Measurements from ENCODE around the gene CIROP. TPM values are rescaled to one million over a fixed set of nuclear protein-coding genes. Genes with fewer than 3 reads are reported as not detected.

The CIROP gene
- total RNA-seq, 1 donor from 2014 or later, result not detected

GRCh38 chr14:23062002-23062401 is 42.8 kb downstream of the CIROP start:
- H3K4me1 Mint-ChIP-seq (ENCODE audit: low read depth), result peaks cover 4% of the 10 kb centered on the region
- no peak for DNase-seq (ENCODE audit: low spot score, unreplicated experiment)
- no peak for TF ChIP-seq CTCF (IDR thresholded peaks at IDR 0.05; ENCODE audit: unreplicated experiment)
- H3K27ac Mint-ChIP-seq, result no peak overlapping the region
- no peaks in the 10 kb centered on the region for H3K9me3 Mint-ChIP-seq (ENCODE audit: low read depth)
- H3K4me3 Mint-ChIP-seq (ENCODE audit: low read depth), result no peak overlapping the region
- peaks cover 35% of the 10 kb centered on the region for H3K36me3 Mint-ChIP-seq (ENCODE audit: insufficient read depth)
- H3K27me3 Mint-ChIP-seq, result no peaks in the 10 kb centered on the region

DNA sequence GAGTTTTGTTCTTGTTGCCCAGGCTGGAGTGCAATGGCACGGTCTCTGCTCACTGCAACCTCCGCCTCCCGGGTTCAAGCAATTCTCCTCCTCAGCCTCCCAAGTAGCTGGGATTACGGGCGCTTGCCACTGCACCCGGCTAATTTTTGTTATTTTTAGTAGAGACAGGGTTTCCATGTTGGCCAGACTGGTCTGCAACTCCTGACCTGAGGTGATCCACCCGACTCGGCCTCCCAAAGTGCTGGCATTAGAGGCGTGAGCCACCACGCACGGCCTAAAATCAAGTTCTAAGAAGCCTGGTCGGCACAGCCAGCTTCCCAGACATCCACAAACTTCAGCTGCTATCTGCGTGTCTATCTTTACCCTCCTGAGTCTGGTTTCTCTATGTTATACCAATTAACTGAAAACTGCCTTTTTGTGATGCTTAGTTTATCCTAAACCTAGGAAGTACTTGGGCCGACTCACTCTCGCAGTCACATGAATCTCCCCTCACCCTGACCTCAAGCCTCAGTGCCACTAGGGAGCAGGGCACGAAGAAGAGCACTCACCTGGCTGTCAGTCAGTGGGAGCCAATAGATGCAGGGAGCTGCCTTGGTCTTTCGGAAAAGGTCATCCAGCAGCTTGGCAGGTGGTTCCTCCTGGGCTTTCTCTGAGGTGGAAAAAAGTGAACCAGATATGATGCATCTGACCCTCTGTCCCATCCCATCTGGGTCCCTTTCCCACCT is 44.1 kb downstream of the CIROP start:
- H3K27ac Mint-ChIP-seq, result no peak overlapping the region
- no peak for DNase-seq (ENCODE audit: low spot score, unreplicated experiment)
- H3K4me1 Mint-ChIP-seq (ENCODE audit: low read depth), result peaks cover 12% of the 10 kb centered on the region
- H3K36me3 Mint-ChIP-seq (ENCODE audit: insufficient read depth), result peaks cover 31% of the 10 kb centered on the region
- no peak overlapping the region for H3K4me3 Mint-ChIP-seq (ENCODE audit: low read depth)
- TF ChIP-seq CTCF (IDR thresholded peaks at IDR 0.05; ENCODE audit: unreplicated experiment), result no peak
- H3K9me3 Mint-ChIP-seq (ENCODE audit: low read depth), result no peaks in the 10 kb centered on the region
- no peaks in the 10 kb centered on the region for H3K27me3 Mint-ChIP-seq

- no peak for DNase-seq (ENCODE audit: low spot score, unreplicated experiment)
- Mint-ChIP-seq H3K27me3 (no peaks in the 10 kb centered on the region), H3K9me3 (ENCODE audit: low read depth) (no peaks in the 10 kb centered on the region), H3K4me3 (ENCODE audit: low read depth) (no peak overlapping the region), H3K4me1 (ENCODE audit: low read depth) (peaks cover 12% of the 10 kb centered on the region), H3K27ac (peak overlapping the region; percentile 71), H3K36me3 (ENCODE audit: insufficient read depth) (peaks cover 23% of the 10 kb centered on the region)
- no peak for TF ChIP-seq CTCF (IDR thresholded peaks at IDR 0.05; ENCODE audit: unreplicated experiment)
These were observed 45.9 kb downstream of the CIROP start for GRCh38 chr14:23058654-23059504.

GRCh38 chr14:23057757-23058653 is 46.8 kb downstream of the CIROP start:
- peaks cover 15% of the 10 kb centered on the region for H3K36me3 Mint-ChIP-seq (ENCODE audit: insufficient read depth)
- peak overlapping the region; percentile 95 for H3K27ac Mint-ChIP-seq
- peak; percentile 93 for DNase-seq (ENCODE audit: low spot score, unreplicated experiment)
- no peaks in the 10 kb centered on the region for H3K27me3 Mint-ChIP-seq
- TF ChIP-seq CTCF (IDR thresholded peaks at IDR 0.05; ENCODE audit: unreplicated experiment), result peak; percentile 96
- H3K4me3 Mint-ChIP-seq (ENCODE audit: low read depth), result peak overlapping the region; percentile 82
- H3K9me3 Mint-ChIP-seq (ENCODE audit: low read depth), result no peaks in the 10 kb centered on the region
- H3K4me1 Mint-ChIP-seq (ENCODE audit: low read depth), result peaks cover 12% of the 10 kb centered on the region

All from progenitor cell of endocrine pancreas (in vitro differentiated cells).